GM19240 (cell line): ENCODE measurements around the gene COPS8.

ENCODE experiments used
- DNase-seq: peaks from one replicate; pipeline ENCODE4 v3.0.0; 2011; ENCODE audit warnings: low spot score; ENCODE audit not compliant: insufficient read length

COPS8 gene

DNA sequence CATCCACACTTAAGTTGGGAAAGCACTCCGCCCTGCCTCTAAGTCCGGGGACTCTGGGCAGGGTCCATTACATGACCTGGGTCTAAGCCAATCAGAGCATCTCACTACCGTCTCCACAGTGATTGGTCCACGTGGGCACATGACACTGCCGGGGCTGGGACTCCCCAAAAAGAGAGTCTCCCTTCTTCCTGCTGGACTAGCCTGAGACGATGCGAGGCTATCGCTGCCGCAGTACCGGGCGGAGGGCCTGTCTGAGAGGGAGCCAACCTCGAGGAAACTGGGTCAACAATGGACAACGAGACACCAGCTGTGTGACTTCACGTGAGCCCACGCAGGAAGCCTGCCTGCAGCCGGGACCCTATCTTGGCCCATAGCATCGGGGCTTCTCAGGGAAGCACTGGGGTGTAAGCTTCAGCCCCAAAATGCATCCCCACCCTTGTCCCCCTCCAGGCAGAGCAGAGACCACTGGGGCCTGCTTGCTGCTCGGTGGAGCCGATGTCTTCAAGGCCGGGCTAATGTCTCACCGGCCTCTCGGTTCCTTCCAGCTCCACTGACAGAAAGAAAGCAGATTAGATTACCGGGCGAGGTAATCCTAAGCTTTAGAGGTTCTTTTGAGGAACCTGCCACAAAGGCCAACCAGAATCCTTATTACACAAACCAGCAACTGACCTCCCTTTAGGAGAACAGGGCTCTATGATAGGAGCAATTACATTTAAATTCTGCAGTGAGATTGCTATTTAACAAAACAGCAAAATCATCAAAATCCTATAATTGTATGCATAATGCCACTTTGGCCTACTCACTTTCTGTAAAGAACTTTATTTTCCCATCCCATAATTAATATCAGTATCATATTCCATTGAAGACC, 21.3 kb upstream of the COPS8 start:
- no peak for DNase-seq

DNA sequence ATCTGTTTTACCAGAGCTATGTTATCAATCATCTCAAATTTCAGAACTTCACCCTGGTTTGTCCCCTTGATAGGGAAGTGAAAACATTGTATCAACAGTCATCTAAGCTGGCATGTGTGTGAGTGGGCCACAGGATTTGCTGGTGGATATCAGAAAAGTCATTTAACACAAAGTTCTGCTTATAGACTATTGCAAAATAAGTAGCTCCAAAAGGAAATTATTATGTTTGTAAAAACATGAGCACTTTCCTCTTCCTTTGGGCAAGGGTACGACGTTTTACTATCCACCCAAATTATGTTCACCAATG, 20.7 kb upstream of the COPS8 start:
- DNase-seq = no peak

DNA sequence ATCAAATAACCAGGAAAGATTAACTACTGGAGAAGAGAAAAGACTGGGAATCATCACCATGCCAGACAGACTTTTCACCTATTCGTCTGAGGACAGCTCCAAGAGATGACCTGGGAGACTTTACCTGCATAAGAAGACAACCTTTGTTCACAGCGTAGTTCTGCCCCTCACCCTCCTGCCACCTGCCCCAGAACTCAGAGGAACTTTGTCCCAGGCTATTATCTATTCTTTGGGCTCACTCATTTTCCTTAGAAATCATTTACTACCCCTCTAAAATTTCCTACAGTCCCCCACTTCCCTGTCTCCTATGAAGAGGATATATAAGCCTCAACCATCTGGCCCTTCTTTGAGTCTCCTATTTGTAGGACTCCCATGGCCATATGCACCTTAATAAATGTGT, 19.3 kb upstream of the COPS8 start:
- no peak for DNase-seq

DNA sequence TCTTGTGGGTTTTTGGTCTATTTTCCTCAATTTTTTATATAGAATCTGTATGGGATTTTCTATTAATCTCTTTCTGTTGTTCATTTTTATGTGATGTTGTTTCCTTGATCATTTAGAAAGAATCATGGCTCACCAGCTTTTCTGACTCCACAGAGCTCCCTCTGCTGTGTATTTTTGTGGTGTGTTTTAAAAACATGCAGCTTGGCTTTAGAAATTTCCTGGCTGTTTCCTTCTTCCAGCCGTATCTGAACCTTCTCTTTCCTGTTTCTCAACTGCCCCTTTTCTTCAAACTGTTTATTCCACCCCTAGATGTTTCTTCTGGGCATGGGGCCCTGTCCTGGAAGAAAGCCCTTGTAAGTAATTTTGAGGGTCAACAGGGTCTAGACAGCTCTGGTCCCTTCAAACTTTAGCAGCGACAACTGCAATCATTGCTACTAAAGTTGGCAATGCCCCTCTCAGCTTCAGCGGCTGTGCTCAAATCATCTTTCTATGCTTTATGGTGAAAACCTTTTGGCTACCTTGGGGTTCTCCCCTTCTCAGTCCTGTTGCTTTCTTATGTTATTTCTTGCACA, 17.6 kb upstream of the COPS8 start:
- no peak for DNase-seq

DNA sequence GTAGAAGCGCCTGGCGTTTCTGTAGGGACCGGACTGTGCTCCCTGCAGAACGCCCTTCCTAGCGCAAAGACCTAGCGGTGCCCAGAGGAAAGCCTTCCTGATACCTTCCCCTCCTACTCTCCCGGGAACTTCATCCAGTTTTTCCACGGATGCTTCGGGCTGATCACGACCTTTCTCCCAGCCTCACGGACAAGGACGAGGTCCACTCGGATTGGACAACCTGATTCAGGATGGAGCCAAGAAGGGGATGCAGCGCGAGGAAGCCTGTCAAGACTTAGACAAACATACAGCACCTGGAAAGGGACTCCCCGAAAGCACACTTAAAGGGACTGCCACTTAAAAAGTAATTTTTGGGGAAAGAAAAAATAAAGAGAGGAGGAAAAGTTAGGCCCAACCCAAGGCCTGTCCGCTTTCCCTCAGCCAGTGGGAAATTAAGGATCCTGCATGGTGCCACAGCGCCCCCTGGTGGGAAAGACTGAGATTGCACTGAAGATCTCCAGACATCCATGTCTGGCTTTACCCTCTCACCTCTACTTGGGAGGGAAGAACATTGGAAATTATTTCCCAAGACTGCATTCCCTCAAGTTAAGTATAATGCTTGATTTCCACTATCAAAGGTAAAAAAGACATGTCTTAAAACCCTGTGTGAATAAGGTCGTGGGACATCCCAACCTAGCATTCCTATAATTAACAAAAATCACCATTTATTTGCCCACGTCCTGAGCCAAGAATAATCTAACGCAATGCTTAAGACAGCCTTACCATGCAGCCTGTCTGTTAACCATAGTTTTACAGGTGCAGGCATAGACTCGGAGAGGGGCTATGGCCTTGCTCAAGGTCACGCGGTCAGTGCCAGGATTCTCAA, 13.4 kb upstream of the COPS8 start:
- peak; percentile 28 for DNase-seq

DNA sequence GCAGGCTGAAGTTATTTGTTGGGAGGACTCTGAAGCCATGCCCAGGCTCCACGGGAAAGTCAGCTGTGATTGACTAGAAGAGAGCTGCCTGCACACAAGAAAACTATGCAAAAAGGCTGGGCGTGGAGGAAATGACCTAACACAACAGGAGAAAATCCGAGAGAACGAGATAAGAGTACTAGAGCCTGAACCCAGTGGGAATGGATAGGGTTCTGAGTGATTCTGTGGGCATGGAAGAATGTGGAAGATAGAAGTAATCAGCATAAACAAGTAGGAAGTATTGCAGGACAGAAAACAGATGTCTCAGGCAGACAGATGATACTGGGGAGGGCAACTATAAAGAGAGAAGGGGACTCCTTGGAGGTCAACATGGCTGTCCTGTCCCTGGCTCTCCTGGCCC, 12.1 kb upstream of the COPS8 start:
- DNase-seq = no peak

DNA sequence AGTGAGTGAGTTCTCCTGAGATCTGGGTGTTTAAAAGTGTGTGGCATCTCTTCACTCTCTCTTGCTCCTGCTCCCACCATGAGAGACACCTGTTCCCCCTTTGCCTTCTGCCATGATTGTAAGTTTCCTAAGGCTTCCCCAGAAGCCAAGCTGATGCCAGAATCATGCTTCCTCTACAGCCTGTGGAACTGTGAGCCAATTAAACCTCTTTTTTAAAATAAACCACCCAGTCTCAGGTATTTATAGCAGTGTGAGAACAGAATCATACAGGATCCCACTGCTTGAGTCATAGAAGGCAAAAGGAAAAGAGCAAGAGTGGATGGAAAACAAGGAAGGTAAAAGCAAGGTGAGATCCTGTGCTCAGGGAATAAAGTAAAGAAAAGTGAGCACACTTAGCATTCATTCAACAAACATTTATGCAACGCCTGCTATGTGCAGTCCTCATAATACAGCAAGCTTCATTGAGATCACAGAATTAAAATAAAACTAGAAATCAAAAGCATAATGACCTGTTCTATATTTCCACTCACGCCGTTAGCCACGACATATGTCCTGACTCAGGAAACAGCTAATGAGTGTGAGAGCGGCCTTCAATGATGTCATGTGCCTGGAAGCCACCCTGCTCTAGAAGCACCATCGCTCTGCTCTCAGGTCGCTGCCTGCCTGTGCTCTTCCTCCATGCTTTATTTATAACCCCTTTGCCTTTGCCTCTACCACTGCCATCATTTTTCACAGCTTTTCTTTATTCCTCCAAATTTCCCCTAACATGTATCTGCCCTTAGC, 11.3 kb upstream of the COPS8 start:
- no peak for DNase-seq

DNA sequence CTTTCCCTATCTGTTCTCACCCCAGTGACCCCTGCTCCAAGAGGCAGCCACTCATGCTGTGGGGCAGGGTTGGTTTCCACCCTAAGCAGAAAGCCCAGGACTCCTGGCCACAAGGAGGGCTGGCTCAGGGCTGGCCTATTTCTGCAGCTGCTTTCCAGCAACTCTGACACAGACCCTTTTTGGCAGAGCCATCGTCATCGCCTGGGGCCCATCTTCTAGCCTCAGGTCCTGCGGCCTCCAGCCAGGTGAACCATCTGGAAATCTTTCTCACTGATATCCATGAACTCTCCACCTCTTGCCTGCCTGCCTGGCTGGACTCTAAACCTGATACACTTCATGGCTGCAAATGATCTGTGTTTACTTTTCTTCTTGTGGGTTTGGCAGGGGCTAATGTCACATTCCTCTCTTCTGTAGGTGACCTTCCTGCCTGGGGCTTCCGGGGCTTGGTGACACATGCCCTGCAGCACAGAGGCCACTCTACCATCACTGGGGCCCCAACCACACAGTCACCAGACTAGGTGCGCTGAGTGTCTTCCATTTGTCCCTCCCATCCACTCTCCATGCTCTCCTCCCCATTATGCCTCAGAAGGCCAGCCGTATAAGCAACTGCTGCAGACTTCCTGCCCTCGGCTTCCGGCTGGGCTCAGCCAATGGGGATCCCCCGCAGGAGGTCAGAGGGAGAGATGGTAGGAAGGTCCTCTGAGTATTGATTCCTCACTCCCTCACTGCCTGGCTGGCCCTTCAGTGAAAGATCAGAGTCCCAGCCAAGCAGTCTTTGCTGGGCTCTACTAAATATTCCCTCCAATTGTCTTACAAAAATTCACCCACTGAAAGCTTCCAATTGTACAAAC, 9.7 kb upstream of the COPS8 start:
- DNase-seq = no peak

DNA sequence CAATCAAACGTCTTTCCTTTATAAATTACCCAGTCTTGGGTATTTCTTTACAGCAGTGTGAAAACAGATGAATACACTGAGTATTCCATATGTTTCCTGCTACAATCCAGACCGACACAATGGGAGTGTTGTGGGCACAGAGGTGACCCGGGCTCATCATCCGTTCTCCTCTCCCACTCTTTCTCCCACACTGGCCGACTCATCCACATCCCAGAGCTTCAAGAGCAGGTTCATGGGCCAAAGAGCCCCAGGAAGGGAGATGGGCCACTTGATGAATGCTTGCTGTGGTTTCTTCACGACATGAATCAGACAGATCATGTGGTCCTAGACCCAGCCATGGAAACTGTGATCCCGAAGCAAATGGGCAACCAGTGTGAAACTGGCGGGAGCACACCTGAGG, 4.1 kb upstream of the COPS8 start:
- no peak for DNase-seq

DNA sequence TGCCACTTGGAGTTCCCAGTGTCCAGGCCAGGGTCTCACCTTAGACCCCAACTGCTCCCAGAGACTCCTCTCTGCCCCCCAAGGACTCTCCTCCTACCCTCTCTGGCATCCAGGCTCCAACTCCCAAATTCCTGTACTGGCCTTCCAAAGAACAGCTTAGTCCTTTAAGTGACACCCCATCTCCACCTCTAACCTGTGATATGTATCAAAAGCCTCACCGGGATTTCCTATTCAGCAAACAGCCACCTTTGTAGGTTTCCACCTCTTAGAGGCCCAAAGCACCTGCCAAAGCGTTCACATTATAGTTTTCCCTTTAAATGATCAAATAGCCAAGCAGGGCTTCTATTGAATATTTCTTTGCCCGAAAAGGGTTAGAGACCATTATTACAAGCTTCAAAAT, 2.7 kb upstream of the COPS8 start:
- no peak for DNase-seq

DNA sequence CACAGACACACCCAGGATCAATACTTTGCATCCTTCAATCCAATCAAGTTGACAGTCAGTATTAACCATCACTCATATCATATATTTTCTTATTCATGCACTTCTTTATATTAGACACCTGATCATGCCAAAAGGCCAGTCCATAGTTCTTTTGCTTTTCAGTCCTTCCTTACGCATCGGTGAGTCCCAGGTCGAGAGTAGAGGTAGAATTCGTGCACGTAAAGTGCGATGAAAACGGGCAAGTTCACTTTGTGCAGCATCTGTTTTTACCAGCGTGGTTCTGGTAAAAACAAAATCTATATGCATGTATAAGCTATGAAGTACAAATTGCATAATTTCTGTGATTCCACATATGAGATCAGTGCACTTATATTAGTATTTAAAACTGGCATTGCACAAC, 1.2 kb upstream of the COPS8 start:
- DNase-seq = no peak

DNA sequence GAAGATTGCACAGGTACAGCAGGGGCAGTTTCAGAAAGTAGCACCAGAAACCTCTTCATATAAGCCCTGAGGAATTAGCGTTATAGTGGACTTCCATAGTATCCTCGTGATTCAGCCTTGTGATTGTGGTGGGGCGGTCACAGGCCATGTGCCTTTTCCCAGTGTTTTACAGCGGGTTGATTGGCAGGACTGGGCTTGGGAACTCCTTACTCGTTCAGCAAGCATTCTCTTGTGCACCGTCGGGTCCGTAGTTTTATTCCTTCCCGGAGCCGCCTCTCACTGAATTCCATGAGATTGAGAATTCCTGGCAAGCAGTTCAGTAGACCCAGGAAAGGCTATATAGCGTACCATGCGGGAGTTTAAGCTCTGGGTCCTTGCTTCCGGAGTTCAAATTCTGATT, 5.2 kb downstream of the COPS8 start:
- no peak for DNase-seq

DNA sequence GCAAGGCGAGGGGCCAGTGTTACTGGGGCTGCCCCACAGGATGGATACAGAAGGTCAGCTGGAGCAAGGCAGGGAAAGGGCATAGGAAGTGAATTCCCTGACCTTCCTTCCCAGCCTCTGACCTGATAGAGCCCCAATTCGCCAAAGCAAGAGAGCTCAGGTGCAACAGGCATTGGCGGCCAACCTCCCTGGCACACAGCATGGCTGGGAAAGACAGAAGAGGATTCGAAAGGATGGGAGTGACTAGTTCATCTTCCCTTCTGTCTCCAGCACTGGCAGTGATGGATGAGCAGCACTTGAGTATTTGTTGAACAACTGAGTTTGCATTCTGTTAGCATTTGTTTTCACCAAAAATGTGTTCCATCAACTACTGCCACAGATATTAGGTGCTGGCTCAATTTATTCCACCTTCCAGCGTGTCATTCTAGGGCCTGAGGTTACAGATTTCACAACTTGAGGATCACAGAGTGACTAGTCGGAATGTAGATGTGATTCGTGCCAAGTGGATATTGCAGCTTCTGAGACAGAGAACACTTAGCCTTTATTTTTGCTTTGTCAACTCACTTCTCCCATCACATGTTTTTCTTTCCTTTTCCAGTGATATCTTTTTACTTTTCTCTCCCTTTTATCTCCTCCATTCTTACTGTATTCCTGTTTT, 6.2 kb downstream of the COPS8 start:
- no peak for DNase-seq

DNA sequence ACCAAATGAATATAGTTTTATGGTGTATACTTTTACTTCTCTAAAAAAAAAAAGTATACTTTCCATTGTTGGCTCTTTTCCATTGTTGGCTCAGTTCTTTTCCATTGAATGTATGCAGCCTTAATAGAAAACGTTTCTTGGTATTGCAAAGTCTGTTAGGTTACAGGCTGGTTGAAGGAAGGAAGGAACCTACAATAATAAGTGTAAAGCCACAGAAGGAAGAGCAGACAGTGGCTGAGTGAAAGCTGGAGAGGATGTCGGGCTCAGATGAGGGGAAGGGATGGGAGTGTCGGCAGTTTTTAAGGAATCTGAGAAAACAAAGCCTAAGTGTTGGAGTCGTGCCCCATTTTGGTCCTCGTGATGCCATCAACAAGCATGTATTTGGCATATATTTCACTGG, 6.8 kb downstream of the COPS8 start:
- no peak for DNase-seq

DNA sequence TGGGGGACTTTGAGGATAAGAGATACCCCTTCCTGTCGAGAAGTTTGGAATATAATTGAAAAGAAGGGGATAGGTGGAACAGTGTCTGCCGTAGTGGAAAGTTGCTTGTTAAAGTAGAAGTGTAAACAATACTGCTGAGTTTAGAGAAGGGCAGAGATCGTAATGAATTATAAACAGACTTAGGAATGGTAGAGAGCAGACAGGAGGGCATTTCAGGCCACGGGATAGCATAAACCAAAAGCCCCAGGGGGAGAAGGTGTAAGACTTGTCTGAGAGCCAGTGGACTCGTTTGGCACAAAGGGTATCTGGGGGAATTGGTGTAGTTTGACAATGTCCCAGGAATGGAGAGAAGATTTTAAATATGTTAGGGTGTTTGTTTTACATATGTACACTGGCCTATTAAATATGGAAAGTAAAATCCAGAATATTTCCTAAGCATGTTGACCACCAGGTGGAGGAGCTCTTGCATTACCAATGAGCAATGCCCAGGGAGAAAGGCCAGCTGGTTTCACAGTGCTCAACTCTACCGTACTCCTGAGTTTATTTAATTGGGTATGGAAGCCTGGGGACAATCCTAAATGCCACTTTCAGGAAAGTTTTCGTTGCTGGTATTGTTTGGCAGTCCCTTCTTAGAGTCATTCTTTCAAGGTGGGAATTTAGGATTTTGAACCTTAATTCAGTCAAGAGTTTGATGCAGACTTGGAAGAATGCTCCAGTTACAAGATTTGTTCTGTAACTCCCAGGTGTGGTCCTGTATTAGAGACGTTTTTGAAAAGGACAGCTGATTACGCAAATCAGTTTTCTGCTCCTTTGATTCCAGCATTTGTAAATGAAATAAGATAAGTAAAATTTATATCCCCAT, 7.5 kb downstream of the COPS8 start:
- DNase-seq = no peak

DNA sequence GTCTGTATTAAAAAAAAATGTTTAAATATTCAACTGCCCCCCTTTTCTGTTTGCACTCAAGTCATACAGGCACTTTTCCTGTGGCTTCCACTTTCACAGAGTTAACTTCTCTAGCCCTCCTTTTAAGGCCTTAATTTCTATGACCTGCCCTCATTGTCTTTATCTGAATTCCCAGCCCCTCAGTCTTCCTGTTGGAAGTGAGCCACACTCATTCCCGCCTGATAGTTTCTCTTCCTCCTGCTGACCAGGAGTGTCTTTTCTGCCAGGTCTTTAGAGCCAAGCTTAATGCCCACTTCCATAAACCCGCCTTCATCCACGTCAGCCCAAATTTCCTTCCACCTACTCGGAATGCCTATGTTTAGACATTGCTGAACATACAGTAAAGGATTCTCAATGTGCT, 10.5 kb downstream of the COPS8 start:
- no peak for DNase-seq

DNA sequence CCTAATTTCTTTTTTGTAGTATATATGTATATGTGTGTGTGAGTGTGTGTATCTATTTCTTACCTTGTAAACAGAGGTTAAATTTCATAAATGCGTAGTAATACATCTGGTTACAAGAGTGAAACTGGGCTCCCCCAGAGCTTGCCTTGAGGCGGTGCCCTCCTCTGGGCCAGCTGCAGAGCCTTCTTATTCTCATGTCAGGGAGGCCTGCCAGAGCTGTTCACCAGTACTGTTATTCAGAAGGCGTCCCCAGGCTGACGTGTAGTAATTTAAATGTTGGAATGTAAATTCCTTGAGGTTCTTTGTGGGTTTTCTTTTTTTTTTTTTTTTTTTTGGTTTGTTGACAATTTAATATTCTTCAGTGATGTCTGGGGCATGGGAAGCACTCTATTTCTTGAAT, 11.2 kb downstream of the COPS8 start:
- DNase-seq = no peak

DNA sequence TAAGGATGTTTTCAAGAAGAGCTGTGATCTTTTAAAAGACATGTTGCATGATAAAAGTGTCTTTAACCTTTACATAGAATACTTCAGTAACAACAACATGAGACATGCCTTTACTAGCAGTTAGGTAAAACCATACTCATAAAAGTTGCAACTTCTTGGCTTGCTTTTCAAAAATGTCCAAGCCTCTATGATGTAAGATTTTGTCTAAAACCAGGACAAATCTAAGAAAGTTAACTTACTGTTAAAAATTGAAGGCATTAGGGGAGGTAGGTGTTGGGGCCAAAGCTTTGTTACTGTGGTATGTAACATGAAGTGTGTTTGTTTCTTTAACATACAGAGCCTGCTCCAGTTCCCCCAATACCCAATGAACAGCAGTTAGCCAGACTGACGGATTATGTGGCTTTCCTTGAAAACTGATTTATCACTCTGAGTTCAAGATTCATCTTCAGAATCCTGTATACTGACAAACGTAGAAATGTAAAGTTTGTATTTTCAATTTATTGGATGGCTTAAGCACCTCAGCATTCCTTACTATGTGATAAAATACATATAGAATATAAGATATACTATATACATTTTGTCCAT, 11.7 kb downstream of the COPS8 start:
- DNase-seq = no peak
